ENCODE results near the gene FBN1.

The FBN1 gene

GRCh38 chr15:48427479-48427878 lies 218.0 kb downstream of the FBN1 start:
- no peaks in the 10 kb centered on the region for H3K4me1 Mint-ChIP-seq
- no peaks in the 10 kb centered on the region for H3K9me3 Mint-ChIP-seq
- ATAC-seq (replicated peaks; ENCODE audit: extremely low read depth, poor library complexity, severe bottlenecking) (no peak), DNase-seq (ENCODE audit: low spot score in 2 of 2) (no peak)
- H3K4me3 Mint-ChIP-seq, result no peak overlapping the region
- peaks cover 15% of the 10 kb centered on the region for H3K27me3 Mint-ChIP-seq
- no peak overlapping the region for H3K27ac Mint-ChIP-seq (ENCODE audit: low read depth)
- no peaks in the 10 kb centered on the region for H3K36me3 Mint-ChIP-seq (ENCODE audit: insufficient read depth)

GRCh38 chr15:48426941-48427340 lies 218.6 kb downstream of the FBN1 start:
- H3K9me3 Mint-ChIP-seq, result no peaks in the 10 kb centered on the region
- ATAC-seq (replicated peaks; ENCODE audit: extremely low read depth, poor library complexity, severe bottlenecking) (no peak), DNase-seq (ENCODE audit: low spot score in 2 of 2) (no peak)
- peaks cover 15% of the 10 kb centered on the region for H3K27me3 Mint-ChIP-seq
- no peak overlapping the region for H3K27ac Mint-ChIP-seq (ENCODE audit: low read depth)
- no peak overlapping the region for H3K4me3 Mint-ChIP-seq
- no peaks in the 10 kb centered on the region for H3K4me1 Mint-ChIP-seq
- H3K36me3 Mint-ChIP-seq (ENCODE audit: insufficient read depth), result no peaks in the 10 kb centered on the region

GRCh38 chr15:48426044-48426443 lies 219.5 kb downstream of the FBN1 start:
- no peak for DNase-seq (ENCODE audit: low spot score in 2 of 2)
- H3K9me3 Mint-ChIP-seq, result no peaks in the 10 kb centered on the region
- ATAC-seq (replicated peaks; ENCODE audit: extremely low read depth, poor library complexity, severe bottlenecking), result no peak
- no peaks in the 10 kb centered on the region for H3K36me3 Mint-ChIP-seq (ENCODE audit: insufficient read depth)
- H3K27me3 Mint-ChIP-seq, result peaks cover 15% of the 10 kb centered on the region
- H3K4me3 Mint-ChIP-seq, result no peak overlapping the region
- H3K4me1 Mint-ChIP-seq, result no peaks in the 10 kb centered on the region
- no peak overlapping the region for H3K27ac Mint-ChIP-seq (ENCODE audit: low read depth)

GRCh38 chr15:48425051-48425450 lies 220.5 kb downstream of the FBN1 start:
- Mint-ChIP-seq H3K9me3 (no peaks in the 10 kb centered on the region), H3K4me1 (no peaks in the 10 kb centered on the region), H3K36me3 (ENCODE audit: insufficient read depth) (no peaks in the 10 kb centered on the region), H3K27me3 (peaks cover 15% of the 10 kb centered on the region), H3K27ac (ENCODE audit: low read depth) (no peak overlapping the region), H3K4me3 (no peak overlapping the region)
- ATAC-seq (replicated peaks; ENCODE audit: extremely low read depth, poor library complexity, severe bottlenecking), result no peak
- DNase-seq (ENCODE audit: low spot score in 2 of 2), result no peak

GRCh38 chr15:48423896-48424475 lies 221.5 kb downstream of the FBN1 start:
- DNase-seq (ENCODE audit: low spot score in 2 of 2) (no peak), ATAC-seq (replicated peaks; ENCODE audit: extremely low read depth, poor library complexity, severe bottlenecking) (no peak)
- H3K9me3 Mint-ChIP-seq, result no peaks in the 10 kb centered on the region
- H3K27me3 Mint-ChIP-seq, result peaks cover 15% of the 10 kb centered on the region
- no peaks in the 10 kb centered on the region for H3K36me3 Mint-ChIP-seq (ENCODE audit: insufficient read depth)
- no peak overlapping the region for H3K4me3 Mint-ChIP-seq
- H3K4me1 Mint-ChIP-seq, result no peaks in the 10 kb centered on the region
- no peak overlapping the region for H3K27ac Mint-ChIP-seq (ENCODE audit: low read depth)

- ATAC-seq (replicated peaks; ENCODE audit: extremely low read depth, poor library complexity, severe bottlenecking) (no peak), DNase-seq (ENCODE audit: low spot score in 2 of 2) (no peak)
- Mint-ChIP-seq H3K27ac (ENCODE audit: low read depth) (no peak overlapping the region), H3K36me3 (ENCODE audit: insufficient read depth) (no peaks in the 10 kb centered on the region), H3K4me1 (no peaks in the 10 kb centered on the region), H3K4me3 (no peak overlapping the region), H3K27me3 (peaks cover 15% of the 10 kb centered on the region), H3K9me3 (no peaks in the 10 kb centered on the region)
These were observed 222.2 kb downstream of the FBN1 start for GRCh38 chr15:48423342-48423741.

GRCh38 chr15:48422401-48422800 lies 223.1 kb downstream of the FBN1 start:
- Mint-ChIP-seq H3K27ac (ENCODE audit: low read depth) (no peak overlapping the region), H3K4me1 (no peaks in the 10 kb centered on the region), H3K4me3 (no peak overlapping the region), H3K27me3 (peaks cover 18% of the 10 kb centered on the region), H3K9me3 (no peaks in the 10 kb centered on the region), H3K36me3 (ENCODE audit: insufficient read depth) (no peaks in the 10 kb centered on the region)
- DNase-seq (ENCODE audit: low spot score in 2 of 2), result no peak
- ATAC-seq (replicated peaks; ENCODE audit: extremely low read depth, poor library complexity, severe bottlenecking), result no peak

- ATAC-seq (replicated peaks; ENCODE audit: extremely low read depth, poor library complexity, severe bottlenecking) (no peak), DNase-seq (ENCODE audit: low spot score in 2 of 2) (no peak)
- H3K4me3 Mint-ChIP-seq, result no peak overlapping the region
- H3K9me3 Mint-ChIP-seq, result no peaks in the 10 kb centered on the region
- no peaks in the 10 kb centered on the region for H3K4me1 Mint-ChIP-seq
- H3K27me3 Mint-ChIP-seq, result peaks cover 11% of the 10 kb centered on the region
- no peaks in the 10 kb centered on the region for H3K36me3 Mint-ChIP-seq (ENCODE audit: insufficient read depth)
- H3K27ac Mint-ChIP-seq (ENCODE audit: low read depth), result no peak overlapping the region
These were observed 224.1 kb downstream of the FBN1 start for GRCh38 chr15:48421362-48421761.

- no peak overlapping the region for H3K27ac Mint-ChIP-seq (ENCODE audit: low read depth)
- no peaks in the 10 kb centered on the region for H3K36me3 Mint-ChIP-seq (ENCODE audit: insufficient read depth)
- DNase-seq (ENCODE audit: low spot score in 2 of 2) (no peak), ATAC-seq (replicated peaks; ENCODE audit: extremely low read depth, poor library complexity, severe bottlenecking) (no peak)
- peaks cover 22% of the 10 kb centered on the region for H3K27me3 Mint-ChIP-seq
- no peaks in the 10 kb centered on the region for H3K9me3 Mint-ChIP-seq
- no peaks in the 10 kb centered on the region for H3K4me1 Mint-ChIP-seq
- H3K4me3 Mint-ChIP-seq, result no peak overlapping the region
These were observed 225.6 kb downstream of the FBN1 start for GRCh38 chr15:48419896-48420295.

GRCh38 chr15:48418343-48418742 lies 227.2 kb downstream of the FBN1 start:
- Mint-ChIP-seq H3K27ac (ENCODE audit: low read depth) (no peak overlapping the region), H3K4me1 (no peaks in the 10 kb centered on the region), H3K36me3 (ENCODE audit: insufficient read depth) (no peaks in the 10 kb centered on the region), H3K4me3 (no peak overlapping the region), H3K27me3 (peaks cover 35% of the 10 kb centered on the region), H3K9me3 (no peaks in the 10 kb centered on the region)
- no peak for DNase-seq (ENCODE audit: low spot score in 2 of 2)
- no peak for ATAC-seq (replicated peaks; ENCODE audit: extremely low read depth, poor library complexity, severe bottlenecking)

GRCh38 chr15:48416301-48416700 lies 229.2 kb downstream of the FBN1 start:
- H3K36me3 Mint-ChIP-seq (ENCODE audit: insufficient read depth), result no peaks in the 10 kb centered on the region
- H3K9me3 Mint-ChIP-seq, result no peaks in the 10 kb centered on the region
- no peak for ATAC-seq (replicated peaks; ENCODE audit: extremely low read depth, poor library complexity, severe bottlenecking)
- H3K27ac Mint-ChIP-seq (ENCODE audit: low read depth), result no peak overlapping the region
- no peak for DNase-seq (ENCODE audit: low spot score in 2 of 2)
- no peaks in the 10 kb centered on the region for H3K4me1 Mint-ChIP-seq
- H3K27me3 Mint-ChIP-seq, result peaks cover 48% of the 10 kb centered on the region
- no peak overlapping the region for H3K4me3 Mint-ChIP-seq

GRCh38 chr15:48415036-48415886 lies 230.2 kb downstream of the FBN1 start:
- no peaks in the 10 kb centered on the region for H3K4me1 Mint-ChIP-seq
- no peaks in the 10 kb centered on the region for H3K36me3 Mint-ChIP-seq (ENCODE audit: insufficient read depth)
- DNase-seq (ENCODE audit: low spot score in 2 of 2) (no peak), ATAC-seq (replicated peaks; ENCODE audit: extremely low read depth, poor library complexity, severe bottlenecking) (no peak)
- H3K27me3 Mint-ChIP-seq, result peaks cover 48% of the 10 kb centered on the region
- H3K4me3 Mint-ChIP-seq, result no peak overlapping the region
- H3K9me3 Mint-ChIP-seq, result no peaks in the 10 kb centered on the region
- H3K27ac Mint-ChIP-seq (ENCODE audit: low read depth), result no peak overlapping the region

GRCh38 chr15:48414015-48414414 lies 231.5 kb downstream of the FBN1 start:
- no peaks in the 10 kb centered on the region for H3K36me3 Mint-ChIP-seq (ENCODE audit: insufficient read depth)
- no peak overlapping the region for H3K27ac Mint-ChIP-seq (ENCODE audit: low read depth)
- H3K4me3 Mint-ChIP-seq, result no peak overlapping the region
- peaks cover 48% of the 10 kb centered on the region for H3K27me3 Mint-ChIP-seq
- no peaks in the 10 kb centered on the region for H3K4me1 Mint-ChIP-seq
- ATAC-seq (replicated peaks; ENCODE audit: extremely low read depth, poor library complexity, severe bottlenecking), result no peak
- no peaks in the 10 kb centered on the region for H3K9me3 Mint-ChIP-seq
- no peak for DNase-seq (ENCODE audit: low spot score in 2 of 2)
